ENCODE measurements around the gene RPS6KA5. TPM values are rescaled to one million over a fixed set of nuclear protein-coding genes. Genes with fewer than 3 reads are reported as not detected.

Gene RPS6KA5
- total RNA-seq, 2 donors from 2014 or later, result 5.3 to 9.6 TPM

DNA sequence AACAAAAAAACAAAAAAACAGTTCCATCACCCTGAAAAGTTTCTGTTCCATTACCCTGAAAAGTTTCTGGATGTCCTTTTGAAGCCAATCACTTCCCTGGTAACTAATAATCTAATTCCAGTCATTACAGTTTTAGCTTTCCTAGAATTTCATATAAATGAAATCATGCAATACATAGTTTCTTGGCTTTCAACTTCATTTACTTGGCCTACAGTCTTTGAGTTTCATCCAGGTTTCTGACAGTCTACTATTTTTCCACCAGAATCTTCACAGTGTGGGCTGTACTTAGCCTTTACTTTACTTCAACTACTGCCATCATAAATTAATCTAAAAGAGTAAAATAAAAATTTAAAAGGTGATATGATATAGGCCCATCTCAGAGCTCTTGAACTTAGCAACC lies 55.5 kb downstream of the RPS6KA5 start:
- TF ChIP-seq CTCF (IDR thresholded peaks at IDR 0.05), result no peak
- Histone ChIP-seq H3K36me3 (no peaks in the 10 kb centered on the region), H3K27ac (no peak overlapping the region), H3K27me3 (no peaks in the 10 kb centered on the region), H3K4me3 (no peak overlapping the region), H3K9me3 (no peaks in the 10 kb centered on the region), H3K4me1 (no peaks in the 10 kb centered on the region)
- DNase-seq (ENCODE audit: low spot score), result no peak

DNA sequence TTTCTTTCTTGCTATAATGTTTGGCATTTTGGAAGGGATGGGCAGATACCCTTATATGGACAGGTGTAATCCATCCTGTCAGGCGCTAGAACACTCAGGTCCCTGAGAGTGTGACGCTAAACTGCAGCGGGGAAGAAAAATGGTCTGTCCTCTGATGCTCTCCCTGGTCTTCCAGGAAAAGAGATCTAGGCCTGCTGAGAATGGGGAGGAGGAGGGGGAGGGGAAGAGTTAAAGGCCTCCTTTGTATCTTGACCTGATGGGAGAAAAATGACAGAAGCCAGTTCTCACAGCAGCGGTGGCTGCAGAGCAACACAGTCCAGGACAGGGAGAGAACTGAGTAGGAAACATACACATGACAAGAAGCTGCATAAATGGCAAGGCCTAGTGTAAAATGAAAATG lies 61.1 kb downstream of the RPS6KA5 start:
- no peak overlapping the region for H3K27ac ChIP-seq
- no peak for TF ChIP-seq CTCF (IDR thresholded peaks at IDR 0.05)

DNA sequence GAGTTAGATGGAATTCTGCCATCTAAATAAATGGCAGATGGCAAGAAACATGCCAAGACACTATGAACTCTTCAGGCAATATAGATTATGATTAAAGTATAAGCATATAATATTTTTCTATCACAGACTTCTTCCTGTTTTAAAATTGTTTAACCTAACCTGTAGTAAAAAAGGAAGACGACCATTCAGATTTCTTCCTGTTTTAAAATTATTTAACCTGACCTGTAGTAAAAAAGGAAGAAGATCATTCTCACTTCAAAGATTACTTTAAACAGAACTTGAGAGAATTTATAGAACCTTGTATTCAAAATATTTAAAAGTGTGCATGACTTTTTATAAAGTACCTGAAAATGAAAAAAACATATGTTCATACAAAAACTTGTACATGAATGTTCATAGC lies 63.5 kb downstream of the RPS6KA5 start:
- no peaks in the 10 kb centered on the region for H3K4me1 ChIP-seq
- no peak overlapping the region for H3K4me3 ChIP-seq
- DNase-seq (ENCODE audit: low spot score), result no peak
- no peaks in the 10 kb centered on the region for H3K9me3 ChIP-seq
- no peaks in the 10 kb centered on the region for H3K27me3 ChIP-seq
- no peak for TF ChIP-seq CTCF (IDR thresholded peaks at IDR 0.05)
- no peak overlapping the region for H3K27ac ChIP-seq
- no peaks in the 10 kb centered on the region for H3K36me3 ChIP-seq

More for the DNA sequence above, 61.1 kb downstream of the RPS6KA5 start:
- H3K4me1 ChIP-seq, result no peaks in the 10 kb centered on the region
- no peak overlapping the region for H3K4me3 ChIP-seq
- no peak for DNase-seq (ENCODE audit: low spot score)
- H3K36me3 ChIP-seq, result no peaks in the 10 kb centered on the region
- H3K9me3 ChIP-seq, result no peaks in the 10 kb centered on the region
- H3K27me3 ChIP-seq, result no peaks in the 10 kb centered on the region

- no peaks in the 10 kb centered on the region for H3K36me3 ChIP-seq
- H3K27ac ChIP-seq, result no peak overlapping the region
- no peak overlapping the region for H3K4me3 ChIP-seq
- H3K4me1 ChIP-seq, result no peaks in the 10 kb centered on the region
- H3K27me3 ChIP-seq, result no peaks in the 10 kb centered on the region
- no peak for TF ChIP-seq CTCF (IDR thresholded peaks at IDR 0.05)
- no peak for DNase-seq (ENCODE audit: low spot score)
- no peaks in the 10 kb centered on the region for H3K9me3 ChIP-seq
These were observed 64.7 kb downstream of the RPS6KA5 start for GRCh38 chr14:90995785-90996184.

DNA sequence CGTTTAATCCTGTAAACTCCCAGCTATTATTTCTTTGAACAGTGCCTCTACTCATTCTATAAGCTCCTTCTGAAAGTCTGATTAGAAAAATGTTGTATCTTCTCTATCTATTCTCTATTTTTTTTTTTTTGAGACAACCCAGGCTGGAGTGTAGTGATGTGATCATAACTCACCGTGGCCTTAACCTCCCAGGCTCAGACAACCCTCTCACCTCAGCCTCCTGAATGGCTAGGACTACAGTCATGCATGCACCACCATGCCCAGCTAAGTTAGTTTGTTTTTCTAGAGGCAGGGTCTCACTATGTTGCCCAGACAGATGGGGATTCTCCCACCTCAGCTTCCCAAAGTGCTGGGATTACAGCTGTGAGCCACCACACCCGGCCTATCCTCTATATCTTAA lies 66.6 kb downstream of the RPS6KA5 start:
- TF ChIP-seq CTCF (IDR thresholded peaks at IDR 0.05), result no peak
- Histone ChIP-seq H3K4me1 (no peaks in the 10 kb centered on the region), H3K9me3 (no peaks in the 10 kb centered on the region), H3K27ac (no peak overlapping the region), H3K4me3 (no peak overlapping the region), H3K36me3 (no peaks in the 10 kb centered on the region), H3K27me3 (no peaks in the 10 kb centered on the region)
- no peak for DNase-seq (ENCODE audit: low spot score)

GRCh38 chr14:90991690-90992443 lies 68.6 kb downstream of the RPS6KA5 start:
- no peaks in the 10 kb centered on the region for H3K36me3 ChIP-seq
- no peaks in the 10 kb centered on the region for H3K4me1 ChIP-seq
- no peaks in the 10 kb centered on the region for H3K9me3 ChIP-seq
- H3K4me3 ChIP-seq, result no peak overlapping the region
- DNase-seq (ENCODE audit: low spot score), result no peak
- no peaks in the 10 kb centered on the region for H3K27me3 ChIP-seq
- H3K27ac ChIP-seq, result no peak overlapping the region
- no peak for TF ChIP-seq CTCF (IDR thresholded peaks at IDR 0.05)
